Measurements from ENCODE around the gene ADARB2. TPM values are rescaled to one million over a fixed set of nuclear protein-coding genes. Genes with fewer than 3 reads are reported as not detected.

Gene ADARB2
- total and polyA plus RNA-seq, 2 experiments from 2014 or later, result 2.0 to 5.0 TPM

DNA sequence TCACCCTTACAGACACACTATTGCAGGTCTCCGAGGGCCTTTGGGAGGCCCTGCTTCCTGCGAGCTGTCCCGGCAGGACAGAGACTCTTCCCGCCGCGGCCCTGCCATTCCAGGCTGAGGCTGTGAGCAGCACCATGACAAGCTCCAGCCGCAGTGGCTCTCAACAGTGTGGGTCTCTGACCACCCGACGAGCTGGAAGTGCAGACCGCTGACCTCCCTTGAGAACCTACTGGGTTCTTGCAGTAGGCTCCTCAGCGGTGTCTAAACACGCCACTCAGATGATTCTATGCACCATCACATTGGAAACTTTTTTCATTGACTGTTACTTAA lies 377.7 kb downstream of the ADARB2 start:
- peaks cover 18% of the 10 kb centered on the region for H3K4me1 ChIP-seq (ENCODE audit: insufficient read depth)
- H3K36me3 ChIP-seq (ENCODE audit: insufficient read depth), result no peaks in the 10 kb centered on the region
- no peak overlapping the region for H3K27ac ChIP-seq (ENCODE audit: low read depth)
- ATAC-seq (no peak), DNase-seq (ENCODE audit: low spot score) (no peak)
- no peaks in the 10 kb centered on the region; the same call in 1 of the 2 replicates for H3K9me2 ChIP-seq (ENCODE audit: insufficient read depth)
- H3F3A ChIP-seq (replicated peaks; ENCODE audit: low read depth), result peaks cover 3% of the 10 kb centered on the region; the same call in 1 of the 2 replicates
- H3K27me3 Mint-ChIP-seq (ENCODE audit: insufficient read depth, low read depth, poor library complexity), result peaks cover 6% of the 10 kb centered on the region
- H3K36me3 Mint-ChIP-seq (ENCODE audit: low read depth), result no peaks in the 10 kb centered on the region
- H3K4me3 Mint-ChIP-seq, result no peak overlapping the region
- TF ChIP-seq ZNF114 (CRISPR knock-in tag; IDR thresholded peaks at IDR 0.05) (no peak), STAT1 (IDR thresholded peaks at IDR 0.05; ENCODE audit: unreplicated experiment) (no peak)
- TF ChIP-seq, protein P1, sequence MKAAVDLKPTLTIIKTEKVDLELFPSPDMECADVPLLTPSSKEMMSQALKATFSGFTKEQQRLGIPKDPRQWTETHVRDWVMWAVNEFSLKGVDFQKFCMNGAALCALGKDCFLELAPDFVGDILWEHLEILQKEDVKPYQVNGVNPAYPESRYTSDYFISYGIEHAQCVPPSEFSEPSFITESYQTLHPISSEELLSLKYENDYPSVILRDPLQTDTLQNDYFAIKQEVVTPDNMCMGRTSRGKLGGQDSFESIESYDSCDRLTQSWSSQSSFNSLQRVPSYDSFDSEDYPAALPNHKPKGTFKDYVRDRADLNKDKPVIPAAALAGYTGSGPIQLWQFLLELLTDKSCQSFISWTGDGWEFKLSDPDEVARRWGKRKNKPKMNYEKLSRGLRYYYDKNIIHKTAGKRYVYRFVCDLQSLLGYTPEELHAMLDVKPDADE (IDR thresholded peaks at IDR 0.05), result no peak
- H3K9me3 Mint-ChIP-seq, result no peaks in the 10 kb centered on the region
- H3K27ac Mint-ChIP-seq, result no peak overlapping the region
- H3K4me2 ChIP-seq, result no peak overlapping the region
- H3K4me3 ChIP-seq, result no peak overlapping the region
- peaks cover 46% of the 10 kb centered on the region for H3K4me1 Mint-ChIP-seq
- H3K27me3 ChIP-seq (ENCODE audit: insufficient read depth), result no peaks in the 10 kb centered on the region
- H2AFZ ChIP-seq, result no peak overlapping the region
- H4K20me1 ChIP-seq (replicated peaks; ENCODE audit: insufficient read depth), result no peaks in the 10 kb centered on the region
- H3K79me2 ChIP-seq (replicated peaks; ENCODE audit: insufficient read depth), result no peaks in the 10 kb centered on the region

DNA sequence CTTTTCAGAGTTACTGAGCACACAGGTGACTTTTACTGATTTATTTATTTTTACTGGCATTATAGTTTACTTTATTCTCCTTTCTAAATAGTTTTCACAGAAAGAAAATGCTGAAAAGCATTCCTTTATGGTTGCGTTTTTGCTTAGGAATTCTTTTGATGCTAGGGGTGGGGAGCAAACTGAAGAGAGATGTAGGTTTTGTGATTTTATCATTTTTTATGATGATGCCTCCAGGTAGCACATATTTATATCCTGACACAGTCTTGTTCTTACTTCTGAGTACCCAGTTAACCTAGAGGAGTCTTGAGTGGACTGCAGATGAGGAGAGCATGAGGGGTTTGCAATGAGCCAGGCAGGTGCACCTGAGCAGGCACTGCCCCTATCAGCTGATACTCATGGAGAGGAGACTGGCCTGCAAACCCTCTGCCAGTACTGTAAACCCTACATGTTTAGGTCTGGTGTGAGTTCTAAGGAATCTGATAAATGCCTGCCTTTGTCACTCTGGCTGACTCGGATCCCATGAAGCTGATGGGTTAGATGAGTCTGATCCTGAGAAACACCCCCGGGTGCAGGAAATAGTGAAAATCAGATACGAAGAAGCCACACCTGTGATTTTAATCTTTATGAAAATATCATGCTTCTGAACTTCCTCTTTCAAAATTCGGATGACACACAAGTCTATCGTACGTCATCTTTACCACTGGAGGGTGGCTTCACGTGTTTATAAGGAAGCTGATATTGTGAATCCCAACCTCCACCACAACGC lies 378.3 kb downstream of the ADARB2 start:
- H3K27ac Mint-ChIP-seq, result no peak overlapping the region
- no peak overlapping the region for H2AFZ ChIP-seq
- no peaks in the 10 kb centered on the region for H3K27me3 ChIP-seq (ENCODE audit: insufficient read depth)
- peaks cover 6% of the 10 kb centered on the region for H3K27me3 Mint-ChIP-seq (ENCODE audit: insufficient read depth, low read depth, poor library complexity)
- no peak overlapping the region for H3K4me3 Mint-ChIP-seq
- no peaks in the 10 kb centered on the region for H4K20me1 ChIP-seq (replicated peaks; ENCODE audit: insufficient read depth)
- ATAC-seq (no peak), DNase-seq (ENCODE audit: low spot score) (no peak)
- H3K4me2 ChIP-seq, result no peak overlapping the region
- peaks cover 3% of the 10 kb centered on the region; the same call in 1 of the 2 replicates for H3F3A ChIP-seq (replicated peaks; ENCODE audit: low read depth)
- no peaks in the 10 kb centered on the region for H3K9me3 Mint-ChIP-seq
- H3K4me1 Mint-ChIP-seq, result peaks cover 47% of the 10 kb centered on the region
- no peaks in the 10 kb centered on the region; the same call in 1 of the 2 replicates for H3K9me2 ChIP-seq (ENCODE audit: insufficient read depth)
- no peak overlapping the region for H3K4me3 ChIP-seq
- no peaks in the 10 kb centered on the region for H3K36me3 Mint-ChIP-seq (ENCODE audit: low read depth)
- no peak overlapping the region for H3K27ac ChIP-seq (ENCODE audit: low read depth)
- no peaks in the 10 kb centered on the region for H3K36me3 ChIP-seq (ENCODE audit: insufficient read depth)
- H3K79me2 ChIP-seq (replicated peaks; ENCODE audit: insufficient read depth), result no peaks in the 10 kb centered on the region
- peaks cover 18% of the 10 kb centered on the region for H3K4me1 ChIP-seq (ENCODE audit: insufficient read depth)
- TF ChIP-seq STAT1 (IDR thresholded peaks at IDR 0.05; ENCODE audit: unreplicated experiment) (no peak), POLR2AphosphoS5 (IDR thresholded peaks at IDR 0.05; ENCODE audit: low read depth) (no peak), EZH2 (IDR thresholded peaks at IDR 0.05; ENCODE audit: low read depth, unreplicated experiment) (no peak)
- TF ChIP-seq, protein P2, sequence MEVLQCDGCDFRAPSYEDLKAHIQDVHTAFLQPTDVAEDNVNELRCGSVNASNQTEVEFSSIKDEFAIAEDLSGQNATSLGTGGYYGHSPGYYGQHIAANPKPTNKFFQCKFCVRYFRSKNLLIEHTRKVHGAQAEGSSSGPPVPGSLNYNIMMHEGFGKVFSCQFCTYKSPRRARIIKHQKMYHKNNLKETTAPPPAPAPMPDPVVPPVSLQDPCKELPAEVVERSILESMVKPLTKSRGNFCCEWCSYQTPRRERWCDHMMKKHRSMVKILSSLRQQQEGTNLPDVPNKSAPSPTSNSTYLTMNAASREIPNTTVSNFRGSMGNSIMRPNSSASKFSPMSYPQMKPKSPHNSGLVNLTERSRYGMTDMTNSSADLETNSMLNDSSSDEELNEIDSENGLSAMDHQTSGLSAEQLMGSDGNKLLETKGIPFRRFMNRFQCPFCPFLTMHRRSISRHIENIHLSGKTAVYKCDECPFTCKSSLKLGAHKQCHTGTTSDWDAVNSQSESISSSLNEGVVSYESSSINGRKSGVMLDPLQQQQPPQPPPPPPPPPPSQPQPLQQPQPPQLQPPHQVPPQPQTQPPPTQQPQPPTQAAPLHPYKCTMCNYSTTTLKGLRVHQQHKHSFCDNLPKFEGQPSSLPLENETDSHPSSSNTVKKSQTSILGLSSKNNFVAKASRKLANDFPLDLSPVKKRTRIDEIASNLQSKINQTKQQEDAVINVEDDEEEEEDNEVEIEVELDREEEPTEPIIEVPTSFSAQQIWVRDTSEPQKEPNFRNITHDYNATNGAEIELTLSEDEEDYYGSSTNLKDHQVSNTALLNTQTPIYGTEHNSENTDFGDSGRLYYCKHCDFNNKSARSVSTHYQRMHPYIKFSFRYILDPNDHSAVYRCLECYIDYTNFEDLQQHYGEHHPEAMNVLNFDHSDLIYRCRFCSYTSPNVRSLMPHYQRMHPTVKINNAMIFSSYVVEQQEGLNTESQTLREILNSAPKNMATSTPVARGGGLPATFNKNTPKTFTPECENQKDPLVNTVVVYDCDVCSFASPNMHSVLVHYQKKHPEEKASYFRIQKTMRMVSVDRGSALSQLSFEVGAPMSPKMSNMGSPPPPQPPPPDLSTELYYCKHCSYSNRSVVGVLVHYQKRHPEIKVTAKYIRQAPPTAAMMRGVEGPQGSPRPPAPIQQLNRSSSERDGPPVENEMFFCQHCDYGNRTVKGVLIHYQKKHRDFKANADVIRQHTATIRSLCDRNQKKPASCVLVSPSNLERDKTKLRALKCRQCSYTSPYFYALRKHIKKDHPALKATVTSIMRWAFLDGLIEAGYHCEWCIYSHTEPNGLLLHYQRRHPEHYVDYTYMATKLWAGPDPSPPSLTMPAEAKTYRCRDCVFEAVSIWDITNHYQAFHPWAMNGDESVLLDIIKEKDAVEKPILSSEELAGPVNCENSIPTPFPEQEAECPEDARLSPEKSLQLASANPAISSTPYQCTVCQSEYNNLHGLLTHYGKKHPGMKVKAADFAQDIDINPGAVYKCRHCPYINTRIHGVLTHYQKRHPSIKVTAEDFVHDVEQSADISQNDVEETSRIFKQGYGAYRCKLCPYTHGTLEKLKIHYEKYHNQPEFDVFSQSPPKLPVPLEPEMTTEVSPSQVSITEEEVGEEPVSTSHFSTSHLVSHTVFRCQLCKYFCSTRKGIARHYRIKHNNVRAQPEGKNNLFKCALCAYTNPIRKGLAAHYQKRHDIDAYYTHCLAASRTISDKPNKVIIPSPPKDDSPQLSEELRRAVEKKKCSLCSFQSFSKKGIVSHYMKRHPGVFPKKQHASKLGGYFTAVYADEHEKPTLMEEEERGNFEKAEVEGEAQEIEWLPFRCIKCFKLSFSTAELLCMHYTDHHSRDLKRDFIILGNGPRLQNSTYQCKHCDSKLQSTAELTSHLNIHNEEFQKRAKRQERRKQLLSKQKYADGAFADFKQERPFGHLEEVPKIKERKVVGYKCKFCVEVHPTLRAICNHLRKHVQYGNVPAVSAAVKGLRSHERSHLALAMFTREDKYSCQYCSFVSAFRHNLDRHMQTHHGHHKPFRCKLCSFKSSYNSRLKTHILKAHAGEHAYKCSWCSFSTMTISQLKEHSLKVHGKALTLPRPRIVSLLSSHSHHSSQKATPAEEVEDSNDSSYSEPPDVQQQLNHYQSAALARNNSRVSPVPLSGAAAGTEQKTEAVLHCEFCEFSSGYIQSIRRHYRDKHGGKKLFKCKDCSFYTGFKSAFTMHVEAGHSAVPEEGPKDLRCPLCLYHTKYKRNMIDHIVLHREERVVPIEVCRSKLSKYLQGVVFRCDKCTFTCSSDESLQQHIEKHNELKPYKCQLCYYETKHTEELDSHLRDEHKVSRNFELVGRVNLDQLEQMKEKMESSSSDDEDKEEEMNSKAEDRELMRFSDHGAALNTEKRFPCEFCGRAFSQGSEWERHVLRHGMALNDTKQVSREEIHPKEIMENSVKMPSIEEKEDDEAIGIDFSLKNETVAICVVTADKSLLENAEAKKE (CRISPR knock-in tag; IDR thresholded peaks at IDR 0.05), result no peak
- TF ChIP-seq, protein P1 (IDR thresholded peaks at IDR 0.05), result no peak
- TF ChIP-seq, protein P3, sequence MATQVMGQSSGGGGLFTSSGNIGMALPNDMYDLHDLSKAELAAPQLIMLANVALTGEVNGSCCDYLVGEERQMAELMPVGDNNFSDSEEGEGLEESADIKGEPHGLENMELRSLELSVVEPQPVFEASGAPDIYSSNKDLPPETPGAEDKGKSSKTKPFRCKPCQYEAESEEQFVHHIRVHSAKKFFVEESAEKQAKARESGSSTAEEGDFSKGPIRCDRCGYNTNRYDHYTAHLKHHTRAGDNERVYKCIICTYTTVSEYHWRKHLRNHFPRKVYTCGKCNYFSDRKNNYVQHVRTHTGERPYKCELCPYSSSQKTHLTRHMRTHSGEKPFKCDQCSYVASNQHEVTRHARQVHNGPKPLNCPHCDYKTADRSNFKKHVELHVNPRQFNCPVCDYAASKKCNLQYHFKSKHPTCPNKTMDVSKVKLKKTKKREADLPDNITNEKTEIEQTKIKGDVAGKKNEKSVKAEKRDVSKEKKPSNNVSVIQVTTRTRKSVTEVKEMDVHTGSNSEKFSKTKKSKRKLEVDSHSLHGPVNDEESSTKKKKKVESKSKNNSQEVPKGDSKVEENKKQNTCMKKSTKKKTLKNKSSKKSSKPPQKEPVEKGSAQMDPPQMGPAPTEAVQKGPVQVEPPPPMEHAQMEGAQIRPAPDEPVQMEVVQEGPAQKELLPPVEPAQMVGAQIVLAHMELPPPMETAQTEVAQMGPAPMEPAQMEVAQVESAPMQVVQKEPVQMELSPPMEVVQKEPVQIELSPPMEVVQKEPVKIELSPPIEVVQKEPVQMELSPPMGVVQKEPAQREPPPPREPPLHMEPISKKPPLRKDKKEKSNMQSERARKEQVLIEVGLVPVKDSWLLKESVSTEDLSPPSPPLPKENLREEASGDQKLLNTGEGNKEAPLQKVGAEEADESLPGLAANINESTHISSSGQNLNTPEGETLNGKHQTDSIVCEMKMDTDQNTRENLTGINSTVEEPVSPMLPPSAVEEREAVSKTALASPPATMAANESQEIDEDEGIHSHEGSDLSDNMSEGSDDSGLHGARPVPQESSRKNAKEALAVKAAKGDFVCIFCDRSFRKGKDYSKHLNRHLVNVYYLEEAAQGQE (IDR thresholded peaks at IDR 0.05; ENCODE audit: unreplicated experiment), result no peak
